Measurements from ENCODE around the gene AFAP1L2.

AFAP1L2 gene

DNA sequence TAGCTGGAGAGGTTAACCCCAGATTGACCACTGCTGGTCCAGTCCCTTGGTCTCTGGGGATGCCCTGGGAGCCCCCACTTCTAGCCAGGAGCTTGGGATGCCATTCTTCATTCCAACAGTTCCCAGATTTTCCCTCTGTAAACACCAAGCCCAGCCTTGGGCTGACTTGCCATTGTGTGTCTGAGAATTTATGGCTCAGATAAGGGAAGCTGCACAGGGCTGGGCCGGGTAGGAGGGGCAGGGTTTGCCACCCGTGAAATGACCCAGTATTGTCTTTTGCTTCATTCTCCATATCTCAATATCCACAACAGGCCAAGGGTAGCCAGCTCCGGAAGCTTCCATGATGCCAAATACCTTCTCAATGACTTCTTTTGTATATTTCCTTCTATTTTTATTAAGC is 32.1 kb downstream of the AFAP1L2 start:
- TF ChIP-seq, protein P1, sequence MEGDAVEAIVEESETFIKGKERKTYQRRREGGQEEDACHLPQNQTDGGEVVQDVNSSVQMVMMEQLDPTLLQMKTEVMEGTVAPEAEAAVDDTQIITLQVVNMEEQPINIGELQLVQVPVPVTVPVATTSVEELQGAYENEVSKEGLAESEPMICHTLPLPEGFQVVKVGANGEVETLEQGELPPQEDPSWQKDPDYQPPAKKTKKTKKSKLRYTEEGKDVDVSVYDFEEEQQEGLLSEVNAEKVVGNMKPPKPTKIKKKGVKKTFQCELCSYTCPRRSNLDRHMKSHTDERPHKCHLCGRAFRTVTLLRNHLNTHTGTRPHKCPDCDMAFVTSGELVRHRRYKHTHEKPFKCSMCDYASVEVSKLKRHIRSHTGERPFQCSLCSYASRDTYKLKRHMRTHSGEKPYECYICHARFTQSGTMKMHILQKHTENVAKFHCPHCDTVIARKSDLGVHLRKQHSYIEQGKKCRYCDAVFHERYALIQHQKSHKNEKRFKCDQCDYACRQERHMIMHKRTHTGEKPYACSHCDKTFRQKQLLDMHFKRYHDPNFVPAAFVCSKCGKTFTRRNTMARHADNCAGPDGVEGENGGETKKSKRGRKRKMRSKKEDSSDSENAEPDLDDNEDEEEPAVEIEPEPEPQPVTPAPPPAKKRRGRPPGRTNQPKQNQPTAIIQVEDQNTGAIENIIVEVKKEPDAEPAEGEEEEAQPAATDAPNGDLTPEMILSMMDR (IDR thresholded peaks at IDR 0.05; ENCODE audit: control extremely low read depth, extremely low read depth, low read depth, missing control alignments), result no peak
- POLR2A ChIA-PET, result no interaction called here
- CTCF ChIA-PET, result interaction anchor here (0.9 to 3.8 kb wide), 6 partner anchors 9 to 68 kb away, joined by 3 to 23 read pairs (median 6); no protein-coding TSS in a partner anchor
- no peak for DNase-seq (ENCODE audit: extremely low spot score)

DNA sequence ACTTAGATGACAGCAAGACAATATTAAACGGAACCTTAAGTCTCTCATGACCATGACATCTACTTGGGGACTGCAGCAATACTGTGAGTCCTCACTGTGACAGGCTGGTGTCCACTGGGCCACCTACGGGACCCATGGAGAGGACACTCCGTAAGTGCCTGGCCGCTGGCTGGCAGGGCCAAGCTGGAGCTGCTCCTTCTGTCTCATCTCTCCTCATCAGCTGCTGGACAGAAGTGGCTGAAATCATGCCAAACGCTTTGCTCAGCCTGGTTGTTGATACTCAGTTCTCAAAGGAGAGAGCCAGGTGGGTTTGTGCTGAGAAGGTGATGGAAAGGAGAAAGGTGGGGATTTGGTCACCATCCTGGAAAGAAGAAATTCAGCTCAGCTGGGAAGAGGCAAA is 33.3 kb downstream of the AFAP1L2 start:
- TF ChIP-seq, protein P1 (IDR thresholded peaks at IDR 0.05; ENCODE audit: control extremely low read depth, extremely low read depth, low read depth, missing control alignments), result no peak
- CTCF ChIA-PET, result interaction anchor here (1.4 to 3.0 kb wide), 3 partner anchors 8 to 67 kb away, joined by 4 to 9 read pairs (median 5); no protein-coding TSS in a partner anchor
- POLR2A ChIA-PET, result no interaction called here
- DNase-seq (ENCODE audit: extremely low spot score), result no peak

- TF ChIP-seq, protein P1 (IDR thresholded peaks at IDR 0.05; ENCODE audit: control extremely low read depth, extremely low read depth, low read depth, missing control alignments), result no peak
- DNase-seq (ENCODE audit: extremely low spot score), result no peak
- POLR2A ChIA-PET, result no interaction called here
- CTCF ChIA-PET, result interaction anchor here (1.7 to 1.8 kb wide), 3 partner anchors 10 to 66 kb away, joined by 3 to 5 read pairs (median 5); no protein-coding TSS in a partner anchor
Observed at GRCh38 chr10:114370199-114370598, 34.1 kb downstream of the AFAP1L2 start.

DNA sequence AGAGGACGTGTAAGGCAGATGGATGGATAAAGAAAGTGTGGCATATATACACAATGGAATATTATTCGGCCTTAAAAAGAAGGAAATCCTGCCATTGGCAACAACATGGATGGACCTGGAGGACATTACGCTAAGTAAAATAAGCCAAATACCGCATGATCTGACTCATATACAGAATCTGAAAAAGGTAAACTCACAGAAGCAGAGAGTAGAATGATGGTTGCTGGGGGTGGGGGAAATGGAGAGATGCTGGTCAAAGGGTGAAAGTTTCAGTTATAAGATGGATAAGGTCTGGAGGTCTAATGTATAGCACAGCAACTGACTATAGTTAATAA is 36.3 kb downstream of the AFAP1L2 start:
- DNase-seq (ENCODE audit: extremely low spot score), result no peak
- ChIA-PET POLR2A (no interaction called here), CTCF (interaction anchor here (0.6 to 2.0 kb wide), 2 partner anchors 11 to 19 kb away, joined by 3 to 4 read pairs; no protein-coding TSS in a partner anchor)
- TF ChIP-seq, protein P1 (IDR thresholded peaks at IDR 0.05; ENCODE audit: control extremely low read depth, extremely low read depth, low read depth, missing control alignments), result no peak

- TF ChIP-seq, protein P1 (IDR thresholded peaks at IDR 0.05; ENCODE audit: control extremely low read depth, extremely low read depth, low read depth, missing control alignments), result no peak
- CTCF ChIA-PET, result interaction anchor here (0.6 to 2.0 kb wide), 10 partner anchors 10 to 64 kb away, joined by 3 to 6 read pairs (median 3); no protein-coding TSS in a partner anchor
- no peak for DNase-seq (ENCODE audit: extremely low spot score)
- POLR2A ChIA-PET, result no interaction called here
Observed at GRCh38 chr10:114367351-114368056, 36.8 kb downstream of the AFAP1L2 start.

GRCh38 chr10:114364726-114365125 is 39.6 kb downstream of the AFAP1L2 start:
- TF ChIP-seq, protein P1 (IDR thresholded peaks at IDR 0.05; ENCODE audit: control extremely low read depth, extremely low read depth, low read depth, missing control alignments), result no peak
- ChIA-PET CTCF (no interaction called here), POLR2A (no interaction called here)
- DNase-seq (ENCODE audit: extremely low spot score), result no peak

Data from GM10248 (cell line).